ENCODE measurements around the gene FCF1.

The FCF1 gene

GRCh38 chr14:74697976-74698375 lies 15.0 kb upstream of the FCF1 start:
- H3K4me3 ChIP-seq (ENCODE audit: low read length in 2 of 2) = no peak overlapping the region
- peaks cover 5% of the 10 kb centered on the region for H3K79me1 ChIP-seq (ENCODE audit: low read depth, low read length)
- no peak overlapping the region for H3K27ac ChIP-seq (replicated peaks; ENCODE audit: low read length)
- no peak overlapping the region for H4K91ac ChIP-seq (ENCODE audit: low read depth, low read length, poor library complexity)
- no peak overlapping the region for H2BK15ac ChIP-seq (ENCODE audit: low read length)
- no peak overlapping the region for H3K4me2 ChIP-seq (ENCODE audit: insufficient read depth, low read length, poor library complexity, severe bottlenecking)
- H3K9ac ChIP-seq (ENCODE audit: low read depth, low read length, poor library complexity) = no peak overlapping the region
- no peak overlapping the region for H3K23ac ChIP-seq (ENCODE audit: low read depth, low read length, poor library complexity)
- no CpG with 5 or more reads among the region's 2 CpGs for WGBS, 2 donors (ENCODE audit: extremely low coverage in 2 of 2, insufficient read length in 2 of 2, insufficient replicate concordance in 1 of 2)
- no peak overlapping the region for H3K4ac ChIP-seq (ENCODE audit: low read length)
- no peak for DNase-seq (ENCODE audit: low spot score)
- H3K4me1 ChIP-seq (ENCODE audit: control insufficient read depth in 2 of 2, insufficient read depth in 1 of 2, low read depth in 1 of 2, low read length in 2 of 2) = no peaks in the 10 kb centered on the region
- H3K18ac ChIP-seq (ENCODE audit: low read length) = no peak overlapping the region
- H4K8ac ChIP-seq (ENCODE audit: low read depth, low read length) = no peak overlapping the region
- no peak overlapping the region for H3K14ac ChIP-seq (ENCODE audit: low read length)
- H2BK12ac ChIP-seq (ENCODE audit: low read length) = no peak overlapping the region
- peaks cover 0 to 10% of the 10 kb centered on the region in 2 donors for H3K9me3 ChIP-seq (replicated peaks in 1 of 2; ENCODE audit: control insufficient read depth in 2 of 2, insufficient read depth in 1 of 2, low read depth in 1 of 2, low read length in 2 of 2)
- no peak overlapping the region for H2AFZ ChIP-seq (ENCODE audit: low read length)
- peaks cover 0 to 16% of the 10 kb centered on the region in 2 donors for H3K36me3 ChIP-seq (replicated peaks in 1 of 2; ENCODE audit: control insufficient read depth in 2 of 2, insufficient read depth in 2 of 2, low read length in 2 of 2)
- H3K27me3 ChIP-seq (ENCODE audit: control insufficient read depth in 3 of 3, insufficient read depth in 3 of 3, low read depth in 1 of 3, low read length in 3 of 3) = no peaks in the 10 kb centered on the region
- H2BK5ac ChIP-seq (ENCODE audit: low read length) = no peak overlapping the region
- H2BK120ac ChIP-seq (ENCODE audit: low read depth, low read length) = no peak overlapping the region
- no peak overlapping the region for H2AK5ac ChIP-seq (ENCODE audit: low read depth, low read length)

- H3K4me2 ChIP-seq (ENCODE audit: insufficient read depth, low read length, poor library complexity, severe bottlenecking) = no peak overlapping the region
- WGBS, 2 donors (ENCODE audit: extremely low coverage in 2 of 2, insufficient read length in 2 of 2, insufficient replicate concordance in 1 of 2) = no CpG with 5 or more reads among the region's 4 CpGs
- peaks cover 0 to 16% of the 10 kb centered on the region in 2 donors for H3K36me3 ChIP-seq (replicated peaks in 1 of 2; ENCODE audit: control insufficient read depth in 2 of 2, insufficient read depth in 2 of 2, low read length in 2 of 2)
- no peak overlapping the region for H4K8ac ChIP-seq (ENCODE audit: low read depth, low read length)
- no peaks in the 10 kb centered on the region for H3K4me1 ChIP-seq (ENCODE audit: control insufficient read depth in 2 of 2, insufficient read depth in 1 of 2, low read depth in 1 of 2, low read length in 2 of 2)
- H3K9me3 ChIP-seq (replicated peaks in 1 of 2; ENCODE audit: control insufficient read depth in 2 of 2, insufficient read depth in 1 of 2, low read depth in 1 of 2, low read length in 2 of 2) = peaks cover 0 to 12% of the 10 kb centered on the region in 2 donors
- no peak overlapping the region for H3K18ac ChIP-seq (ENCODE audit: low read length)
- no peaks in the 10 kb centered on the region for H3K27me3 ChIP-seq (ENCODE audit: control insufficient read depth in 3 of 3, insufficient read depth in 3 of 3, low read depth in 1 of 3, low read length in 3 of 3)
- no peak overlapping the region for H4K91ac ChIP-seq (ENCODE audit: low read depth, low read length, poor library complexity)
- H3K14ac ChIP-seq (ENCODE audit: low read length) = no peak overlapping the region
- no peak overlapping the region for H2AK5ac ChIP-seq (ENCODE audit: low read depth, low read length)
- H3K4ac ChIP-seq (ENCODE audit: low read length) = no peak overlapping the region
- H2AFZ ChIP-seq (ENCODE audit: low read length) = no peak overlapping the region
- H2BK12ac ChIP-seq (ENCODE audit: low read length) = no peak overlapping the region
- H3K27ac ChIP-seq (replicated peaks; ENCODE audit: low read length) = no peak overlapping the region
- H3K4me3 ChIP-seq (ENCODE audit: low read length in 2 of 2) = no peak overlapping the region
- no peak for DNase-seq (ENCODE audit: low spot score)
- no peak overlapping the region for H3K9ac ChIP-seq (ENCODE audit: low read depth, low read length, poor library complexity)
- peaks cover 5% of the 10 kb centered on the region for H3K79me1 ChIP-seq (ENCODE audit: low read depth, low read length)
- H2BK15ac ChIP-seq (ENCODE audit: low read length) = no peak overlapping the region
- no peak overlapping the region for H3K23ac ChIP-seq (ENCODE audit: low read depth, low read length, poor library complexity)
- H2BK120ac ChIP-seq (ENCODE audit: low read depth, low read length) = no peak overlapping the region
- H2BK5ac ChIP-seq (ENCODE audit: low read length) = no peak overlapping the region
These were observed 14.5 kb upstream of the FCF1 start for GRCh38 chr14:74698465-74698864.

- Histone ChIP-seq H3K14ac (ENCODE audit: low read length) (no peak overlapping the region), H4K8ac (ENCODE audit: low read depth, low read length) (no peak overlapping the region), H3K79me1 (ENCODE audit: low read depth, low read length) (peaks cover 3% of the 10 kb centered on the region), H2BK5ac (ENCODE audit: low read length) (no peak overlapping the region), H3K18ac (ENCODE audit: low read length) (no peak overlapping the region), H3K36me3 (replicated peaks in 1 of 2; ENCODE audit: control insufficient read depth in 2 of 2, insufficient read depth in 2 of 2, low read length in 2 of 2) (peaks cover 0 to 12% of the 10 kb centered on the region in 2 donors), H3K27ac (replicated peaks; ENCODE audit: low read length) (no peak overlapping the region), H3K9ac (ENCODE audit: low read depth, low read length, poor library complexity) (no peak overlapping the region), H2BK15ac (ENCODE audit: low read length) (no peak overlapping the region), H3K4me3 (ENCODE audit: low read length in 2 of 2) (no peak overlapping the region), H2AK5ac (ENCODE audit: low read depth, low read length) (no peak overlapping the region), H4K91ac (ENCODE audit: low read depth, low read length, poor library complexity) (no peak overlapping the region), H3K23ac (ENCODE audit: low read depth, low read length, poor library complexity) (no peak overlapping the region), H2AFZ (ENCODE audit: low read length) (no peak overlapping the region), H3K27me3 (ENCODE audit: control insufficient read depth in 3 of 3, insufficient read depth in 3 of 3, low read depth in 1 of 3, low read length in 3 of 3) (no peaks in the 10 kb centered on the region), H3K4ac (ENCODE audit: low read length) (no peak overlapping the region), H3K4me1 (ENCODE audit: control insufficient read depth in 2 of 2, insufficient read depth in 1 of 2, low read depth in 1 of 2, low read length in 2 of 2) (no peaks in the 10 kb centered on the region), H2BK12ac (ENCODE audit: low read length) (no peak overlapping the region), H3K9me3 (replicated peaks in 1 of 2; ENCODE audit: control insufficient read depth in 2 of 2, insufficient read depth in 1 of 2, low read depth in 1 of 2, low read length in 2 of 2) (peaks cover 2 to 14% of the 10 kb centered on the region in 2 donors), H3K4me2 (ENCODE audit: insufficient read depth, low read length, poor library complexity, severe bottlenecking) (no peak overlapping the region), H2BK120ac (ENCODE audit: low read depth, low read length) (no peak overlapping the region)
- no peak for DNase-seq (ENCODE audit: low spot score)
- no CpG with 5 or more reads among the region's 2 CpGs for WGBS, 2 donors (ENCODE audit: extremely low coverage in 2 of 2, insufficient read length in 2 of 2, insufficient replicate concordance in 1 of 2)
These were observed 10.7 kb upstream of the FCF1 start for GRCh38 chr14:74702293-74702692.

- no peak overlapping the region for H4K8ac ChIP-seq (ENCODE audit: low read depth, low read length)
- H2BK12ac ChIP-seq (ENCODE audit: low read length) = no peak overlapping the region
- no peak overlapping the region for H2AFZ ChIP-seq (ENCODE audit: low read length)
- H3K4ac ChIP-seq (ENCODE audit: low read length) = no peak overlapping the region
- H3K14ac ChIP-seq (ENCODE audit: low read length) = no peak overlapping the region
- H2BK120ac ChIP-seq (ENCODE audit: low read depth, low read length) = no peak overlapping the region
- WGBS, 2 donors (ENCODE audit: extremely low coverage in 2 of 2, insufficient read length in 2 of 2, insufficient replicate concordance in 1 of 2) = no CpG with 5 or more reads among the region's 3 CpGs
- no peak overlapping the region for H4K91ac ChIP-seq (ENCODE audit: low read depth, low read length, poor library complexity)
- H2BK15ac ChIP-seq (ENCODE audit: low read length) = no peak overlapping the region
- H3K18ac ChIP-seq (ENCODE audit: low read length) = no peak overlapping the region
- no peak overlapping the region for H3K27ac ChIP-seq (replicated peaks; ENCODE audit: low read length)
- no peak overlapping the region for H2AK5ac ChIP-seq (ENCODE audit: low read depth, low read length)
- H3K36me3 ChIP-seq (replicated peaks in 1 of 2; ENCODE audit: control insufficient read depth in 2 of 2, insufficient read depth in 2 of 2, low read length in 2 of 2) = peaks cover 0 to 5% of the 10 kb centered on the region in 2 donors
- no peaks in the 10 kb centered on the region for H3K4me1 ChIP-seq (ENCODE audit: control insufficient read depth in 2 of 2, insufficient read depth in 1 of 2, low read depth in 1 of 2, low read length in 2 of 2)
- H3K9ac ChIP-seq (ENCODE audit: low read depth, low read length, poor library complexity) = no peak overlapping the region
- H3K4me2 ChIP-seq (ENCODE audit: insufficient read depth, low read length, poor library complexity, severe bottlenecking) = no peak overlapping the region
- peaks cover 3% of the 10 kb centered on the region for H3K79me1 ChIP-seq (ENCODE audit: low read depth, low read length)
- peaks cover 2 to 14% of the 10 kb centered on the region in 2 donors for H3K9me3 ChIP-seq (replicated peaks in 1 of 2; ENCODE audit: control insufficient read depth in 2 of 2, insufficient read depth in 1 of 2, low read depth in 1 of 2, low read length in 2 of 2)
- no peak overlapping the region for H2BK5ac ChIP-seq (ENCODE audit: low read length)
- no peak overlapping the region for H3K4me3 ChIP-seq (ENCODE audit: low read length in 2 of 2)
- H3K23ac ChIP-seq (ENCODE audit: low read depth, low read length, poor library complexity) = no peak overlapping the region
- no peak for DNase-seq (ENCODE audit: low spot score)
- H3K27me3 ChIP-seq (ENCODE audit: control insufficient read depth in 3 of 3, insufficient read depth in 3 of 3, low read depth in 1 of 3, low read length in 3 of 3) = no peaks in the 10 kb centered on the region
These were observed 9.9 kb upstream of the FCF1 start for GRCh38 chr14:74703043-74703442.
